ENCODE measurements around the gene FBXL19. TPM values are rescaled to one million over a fixed set of nuclear protein-coding genes. Genes with fewer than 3 reads are reported as not detected.

FBXL19 gene
- total and polyA plus RNA-seq, 9 of the 15 experiments (the other 6 are each of a cell fraction or from before 2014, with no cell fraction given), result 0.13 to 48.0 (median 13.5) TPM; not detected in 1

DNA sequence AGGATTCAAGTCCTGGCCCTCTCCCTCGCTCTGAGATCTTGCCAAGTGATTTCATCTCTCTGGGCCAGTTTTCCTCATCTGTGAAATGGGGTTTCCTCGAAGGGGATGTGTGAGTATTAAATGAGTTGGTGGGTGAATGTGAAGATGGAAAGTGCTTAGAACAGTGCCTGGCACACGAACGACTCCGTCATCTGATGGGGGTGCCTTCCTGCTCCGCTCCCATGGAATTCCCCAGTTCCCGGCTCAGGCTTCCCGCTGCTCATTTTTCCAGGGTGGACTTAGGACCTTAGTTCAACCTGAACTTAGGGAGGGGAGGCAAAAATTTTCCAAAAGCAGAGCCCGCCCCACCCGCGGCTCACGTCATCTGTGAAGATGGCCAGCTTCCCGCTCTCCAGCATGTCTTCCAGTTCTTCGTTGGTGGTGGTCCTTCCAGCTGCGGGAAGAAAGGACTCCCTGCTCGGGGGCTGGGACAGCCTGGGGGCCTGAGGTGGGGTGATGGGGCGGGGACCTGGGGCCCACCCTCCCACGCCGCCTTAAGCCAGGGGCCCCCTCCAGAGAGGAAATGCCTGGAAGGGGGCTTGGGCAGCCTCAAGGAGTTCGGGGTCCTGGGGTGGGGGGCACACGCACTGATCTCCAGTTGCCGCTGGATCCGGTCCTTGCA lies 73.1 kb downstream of the FBXL19 start (continued):
- TF ChIP-seq, protein P1, sequence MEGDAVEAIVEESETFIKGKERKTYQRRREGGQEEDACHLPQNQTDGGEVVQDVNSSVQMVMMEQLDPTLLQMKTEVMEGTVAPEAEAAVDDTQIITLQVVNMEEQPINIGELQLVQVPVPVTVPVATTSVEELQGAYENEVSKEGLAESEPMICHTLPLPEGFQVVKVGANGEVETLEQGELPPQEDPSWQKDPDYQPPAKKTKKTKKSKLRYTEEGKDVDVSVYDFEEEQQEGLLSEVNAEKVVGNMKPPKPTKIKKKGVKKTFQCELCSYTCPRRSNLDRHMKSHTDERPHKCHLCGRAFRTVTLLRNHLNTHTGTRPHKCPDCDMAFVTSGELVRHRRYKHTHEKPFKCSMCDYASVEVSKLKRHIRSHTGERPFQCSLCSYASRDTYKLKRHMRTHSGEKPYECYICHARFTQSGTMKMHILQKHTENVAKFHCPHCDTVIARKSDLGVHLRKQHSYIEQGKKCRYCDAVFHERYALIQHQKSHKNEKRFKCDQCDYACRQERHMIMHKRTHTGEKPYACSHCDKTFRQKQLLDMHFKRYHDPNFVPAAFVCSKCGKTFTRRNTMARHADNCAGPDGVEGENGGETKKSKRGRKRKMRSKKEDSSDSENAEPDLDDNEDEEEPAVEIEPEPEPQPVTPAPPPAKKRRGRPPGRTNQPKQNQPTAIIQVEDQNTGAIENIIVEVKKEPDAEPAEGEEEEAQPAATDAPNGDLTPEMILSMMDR (IDR thresholded peaks at IDR 0.05 in 2 of 3, conservative IDR thresholded peaks at IDR 0.05 in 1 of 3; ENCODE audit: insufficient read depth in 2 of 3, low read depth in 1 of 3, low read length in 3 of 3), result no peak
- TF ChIP-seq KLF1 (tag; IDR thresholded peaks at IDR 0.05) (no peak), NONO (IDR thresholded peaks at IDR 0.05; ENCODE audit: low read depth in 2 of 2, low read length in 1 of 2) (no peak), KAT2B (IDR thresholded peaks at IDR 0.05; ENCODE audit: low read depth, low read length) (no peak), YY1 (IDR thresholded peaks at IDR 0.05; ENCODE audit: borderline replicate concordance in 1 of 3, control insufficient read depth in 1 of 3, extremely low read depth in 1 of 3, insufficient read depth in 3 of 3, insufficient read length in 1 of 3, insufficient replicate concordance in 2 of 3, low read depth in 1 of 3, low read length in 2 of 3) (peak in 1 of 3 experiments; percentile 38), ZNF431 (CRISPR knock-in tag; IDR thresholded peaks at IDR 0.05) (no peak), ETV5 (CRISPR knock-in tag; IDR thresholded peaks at IDR 0.05; ENCODE audit: low read depth) (no peak), EP400 (IDR thresholded peaks at IDR 0.05) (no peak), NR3C1 (CRISPR knock-in tag; IDR thresholded peaks at IDR 0.05) (no peak), E2F3 (CRISPR knock-in tag; IDR thresholded peaks at IDR 0.05) (no peak), ZNF584 (CRISPR knock-in tag; IDR thresholded peaks at IDR 0.05; ENCODE audit: low read depth) (no peak), JUNB (CRISPR knock-in tag; conservative IDR thresholded peaks at IDR 0.05) (no peak), ZSCAN32 (CRISPR knock-in tag; IDR thresholded peaks at IDR 0.05) (no peak), KDM1A (IDR thresholded peaks at IDR 0.05) (peak in 1 of 2 experiments; percentile 35; a peak in 1 of 4 replicates), KDM2B (CRISPR knock-in tag; IDR thresholded peaks at IDR 0.05) (no peak), RCOR1 (IDR thresholded peaks at IDR 0.05; ENCODE audit: borderline replicate concordance in 1 of 2, low read depth in 2 of 2, low read length in 2 of 2) (no peak; a peak in 1 of 4 replicates), NRF1 (conservative IDR thresholded peaks at IDR 0.05 in 1 of 2, IDR thresholded peaks at IDR 0.05 in 1 of 2) (no peak), NFYB (IDR thresholded peaks at IDR 0.05; ENCODE audit: extremely low read depth, insufficient read length) (no peak), POLR3G (IDR thresholded peaks at IDR 0.05; ENCODE audit: extremely low read depth, insufficient read length, insufficient replicate concordance) (no peak), SMARCA5 (IDR thresholded peaks at IDR 0.05) (peak; percentile 61; the same call in 1 of the 2 replicates), KDM5B (IDR thresholded peaks at IDR 0.05; ENCODE audit: insufficient replicate concordance, low read depth, low read length) (no peak), SNIP1 (IDR thresholded peaks at IDR 0.05; ENCODE audit: low read depth) (peak; percentile 81), HCFC1 (IDR thresholded peaks at IDR 0.05; ENCODE audit: low read depth, low read length) (no peak), MTA2 (IDR thresholded peaks at IDR 0.05; ENCODE audit: low read depth) (no peak), ZBTB7A (IDR thresholded peaks at IDR 0.05; ENCODE audit: borderline replicate concordance, control insufficient read depth, low read depth, low read length) (peak; percentile 34; the same call in 1 of the 2 replicates)
- TF ChIP-seq, protein P2, sequence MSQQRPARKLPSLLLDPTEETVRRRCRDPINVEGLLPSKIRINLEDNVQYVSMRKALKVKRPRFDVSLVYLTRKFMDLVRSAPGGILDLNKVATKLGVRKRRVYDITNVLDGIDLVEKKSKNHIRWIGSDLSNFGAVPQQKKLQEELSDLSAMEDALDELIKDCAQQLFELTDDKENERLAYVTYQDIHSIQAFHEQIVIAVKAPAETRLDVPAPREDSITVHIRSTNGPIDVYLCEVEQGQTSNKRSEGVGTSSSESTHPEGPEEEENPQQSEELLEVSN (IDR thresholded peaks at IDR 0.05; ENCODE audit: borderline replicate concordance in 1 of 2, extremely low read depth in 1 of 2, insufficient read depth in 1 of 2, insufficient read length in 1 of 2, low read depth in 1 of 2, low read length in 1 of 2, poor library complexity in 1 of 2, severe bottlenecking in 1 of 2), result peak in 1 of 2 experiments; percentile 63

All from K562 (cell line).